HEK293 (cell line): ENCODE measurements around the gene KLHL10.

Source experiments
- CTCF ChIA-PET: fragments of 350-600 bp; formaldehyde crosslinking; extraction: SDS; loops from one replicate; lab custom pipeline; 2021; ENCODE audit warnings: antibody characterized with exemption; lab: Yijun Ruan, JAX
- POLR2A ChIA-PET: fragments of 300-600 bp; formaldehyde crosslinking; extraction: SDS; loops from one replicate; lab custom pipeline; 2020; ENCODE audit warnings: antibody characterized with exemption, inconsistent platforms; lab: Yijun Ruan, JAX
- H3K27ac ChIP-seq: fragments of 200-500 bp; sonication (Bioruptor generic); 2 replicates; pipeline ENCODE4 v1.5.1; 2014; ENCODE audit warnings: low read depth, low read length, control low read depth, inconsistent platforms; ENCODE audit errors: extremely low read depth
- H3K36me3 ChIP-seq, 2 experiments: fragments of 200-500 bp in 1 of 2; sonication (Bioruptor generic) in 1 of 2; 1 replicate in 1 of 2; 2 replicates in 1 of 2; pipeline ENCODE4 v1.5.1; 2014 to 2017; ENCODE audit warnings: inconsistent platforms in 2 of 2, low read length in 2 of 2; ENCODE audit not compliant: control insufficient read depth in 2 of 2, insufficient read depth in 1 of 2
- H3K4me1 ChIP-seq: fragments of 200-500 bp; sonication (Bioruptor generic); 2 replicates; pipeline ENCODE4 v1.5.1; 2014; ENCODE audit warnings: mild to moderate bottlenecking, low read length, inconsistent platforms; ENCODE audit not compliant: control insufficient read depth, insufficient read depth
- H3K4me3 ChIP-seq: 2 replicates; pipeline ENCODE4 v1.5.1; 2011; ENCODE audit warnings: low read depth, mild to moderate bottlenecking, control low read depth, low read length, moderate library complexity
- H3K9me3 ChIP-seq: fragments of 200-500 bp; sonication (Bioruptor generic); 2 replicates; pipeline ENCODE4 v1.5.1; 2014; ENCODE audit warnings: low read depth, low read length, inconsistent platforms; ENCODE audit not compliant: control insufficient read depth, insufficient read depth
- CTCF ChIP-seq: fragments of 450-650 bp; formaldehyde crosslinking; IDR thresholded peaks from 2 replicates; pipeline ENCODE4 v1.5.1; 2016; ENCODE audit warnings: missing biosample characterization, missing genetic modification characterization
- EGR2 ChIP-seq: fragments of 450-650 bp; formaldehyde crosslinking; IDR thresholded peaks from 2 replicates; pipeline ENCODE4 v1.5.1; 2016; ENCODE audit warnings: low read depth, missing biosample characterization, missing genetic modification characterization
- ELK4 ChIP-seq: IDR thresholded peaks from 2 replicates; pipeline ENCODE4 v1.6.1; 2011; ENCODE audit warnings: mild to moderate bottlenecking, low read depth, low read length, borderline replicate concordance
- KLF1 ChIP-seq: fragments of 450-650 bp; formaldehyde crosslinking; IDR thresholded peaks from 2 replicates; pipeline ENCODE4 v1.5.1; 2016; ENCODE audit warnings: missing biosample characterization, missing genetic modification characterization
- ZBTB1 ChIP-seq: fragments of 450-650 bp; formaldehyde crosslinking; IDR thresholded peaks from 2 replicates; pipeline ENCODE4 v1.5.1; 2016; ENCODE audit warnings: missing biosample characterization, missing genetic modification characterization
- ZBTB20 ChIP-seq: fragments of 450-650 bp; formaldehyde crosslinking; IDR thresholded peaks from 2 replicates; pipeline ENCODE4 v1.5.1; 2016; ENCODE audit warnings: missing biosample characterization, missing genetic modification characterization
- ZFP69B ChIP-seq: fragments of 450-650 bp; formaldehyde crosslinking; IDR thresholded peaks from 2 replicates; pipeline ENCODE4 v1.5.1; 2016; ENCODE audit warnings: missing biosample characterization, missing genetic modification characterization
- ZNF146 ChIP-seq: fragments of 450-650 bp; formaldehyde crosslinking; IDR thresholded peaks from 2 replicates; pipeline ENCODE4 v1.5.1; 2016; ENCODE audit warnings: missing biosample characterization, missing genetic modification characterization
- ZNF2 ChIP-seq: fragments of 450-650 bp; formaldehyde crosslinking; IDR thresholded peaks from 2 replicates; pipeline ENCODE4 v1.5.1; 2016; ENCODE audit warnings: missing biosample characterization, missing genetic modification characterization
- ZNF341 ChIP-seq: fragments of 450-650 bp; formaldehyde crosslinking; IDR thresholded peaks from 2 replicates; pipeline ENCODE4; 2016; ENCODE audit warnings: low read depth, missing biosample characterization, missing genetic modification characterization
- ZNF600 ChIP-seq: fragments of 450-650 bp; formaldehyde crosslinking; IDR thresholded peaks from 2 replicates; pipeline ENCODE4 v1.5.1; 2016; ENCODE audit warnings: missing biosample characterization, missing genetic modification characterization
- ZNF623 ChIP-seq: fragments of 450-650 bp; formaldehyde crosslinking; IDR thresholded peaks from 2 replicates; pipeline ENCODE4 v1.5.1; 2016; ENCODE audit warnings: missing biosample characterization, missing genetic modification characterization
- ZNF654 ChIP-seq: fragments of 450-650 bp; formaldehyde crosslinking; IDR thresholded peaks from 2 replicates; pipeline ENCODE4 v1.5.1; 2016; ENCODE audit warnings: low read depth, missing biosample characterization, missing genetic modification characterization
- ZNF692 ChIP-seq: fragments of 450-650 bp; formaldehyde crosslinking; IDR thresholded peaks from 2 replicates; pipeline ENCODE4 v1.5.1; 2016; ENCODE audit warnings: missing biosample characterization, missing genetic modification characterization
- ZNF76 ChIP-seq: fragments of 450-650 bp; formaldehyde crosslinking; IDR thresholded peaks from 2 replicates; pipeline ENCODE4; 2016; ENCODE audit warnings: low read depth, missing biosample characterization, missing genetic modification characterization, borderline replicate concordance
- ZNF777 ChIP-seq: fragments of 450-650 bp; formaldehyde crosslinking; IDR thresholded peaks from 2 replicates; pipeline ENCODE4 v1.5.1; 2017; ENCODE audit warnings: missing biosample characterization, missing genetic modification characterization, borderline replicate concordance
- TF ChIP-seq, protein P1 (sequence below): fragments of 450-650 bp; formaldehyde crosslinking; IDR thresholded peaks from 2 replicates; pipeline ENCODE4 v1.5.1; 2016; ENCODE audit warnings: missing biosample characterization, missing genetic modification characterization
- TF ChIP-seq, protein P2 (sequence below): sonication (generic); formaldehyde crosslinking; IDR thresholded peaks from 2 replicates; pipeline ENCODE4 v1.8.1; 2022; ENCODE audit warnings: mild to moderate bottlenecking, moderate library complexity, missing genetic modification reagents
- TF ChIP-seq, protein P3 (sequence below): fragments of 450-650 bp; formaldehyde crosslinking; IDR thresholded peaks from 2 replicates; pipeline ENCODE4 v1.5.1; 2016; ENCODE audit warnings: missing biosample characterization, missing genetic modification characterization, low read depth
- TF ChIP-seq, protein P4 (sequence below): fragments of 450-650 bp; formaldehyde crosslinking; IDR thresholded peaks from 2 replicates; pipeline ENCODE4 v1.5.1; 2017; ENCODE audit warnings: missing biosample characterization, missing genetic modification characterization

KLHL10 gene

GRCh38 chr17:41882756-41883155 lies 45.1 kb downstream of the KLHL10 start (continued):
- TF ChIP-seq, protein P1, sequence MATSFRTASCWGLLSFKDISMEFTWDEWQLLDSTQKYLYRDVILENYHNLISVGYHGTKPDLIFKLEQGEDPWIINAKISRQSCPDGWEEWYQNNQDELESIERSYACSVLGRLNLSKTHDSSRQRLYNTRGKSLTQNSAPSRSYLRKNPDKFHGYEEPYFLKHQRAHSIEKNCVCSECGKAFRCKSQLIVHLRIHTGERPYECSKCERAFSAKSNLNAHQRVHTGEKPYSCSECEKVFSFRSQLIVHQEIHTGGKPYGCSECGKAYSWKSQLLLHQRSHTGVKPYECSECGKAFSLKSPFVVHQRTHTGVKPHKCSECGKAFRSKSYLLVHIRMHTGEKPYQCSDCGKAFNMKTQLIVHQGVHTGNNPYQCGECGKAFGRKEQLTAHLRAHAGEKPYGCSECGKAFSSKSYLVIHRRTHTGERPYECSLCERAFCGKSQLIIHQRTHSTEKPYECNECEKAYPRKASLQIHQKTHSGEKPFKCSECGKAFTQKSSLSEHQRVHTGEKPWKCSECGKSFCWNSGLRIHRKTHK (tag by site-specific recombination): no peak
- TF ChIP-seq, protein P2, sequence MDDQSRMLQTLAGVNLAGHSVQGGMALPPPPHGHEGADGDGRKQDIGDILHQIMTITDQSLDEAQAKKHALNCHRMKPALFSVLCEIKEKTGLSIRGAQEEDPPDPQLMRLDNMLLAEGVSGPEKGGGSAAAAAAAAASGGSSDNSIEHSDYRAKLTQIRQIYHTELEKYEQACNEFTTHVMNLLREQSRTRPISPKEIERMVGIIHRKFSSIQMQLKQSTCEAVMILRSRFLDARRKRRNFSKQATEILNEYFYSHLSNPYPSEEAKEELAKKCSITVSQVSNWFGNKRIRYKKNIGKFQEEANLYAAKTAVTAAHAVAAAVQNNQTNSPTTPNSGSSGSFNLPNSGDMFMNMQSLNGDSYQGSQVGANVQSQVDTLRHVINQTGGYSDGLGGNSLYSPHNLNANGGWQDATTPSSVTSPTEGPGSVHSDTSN (CRISPR knock-in tag): no peak
- TF ChIP-seq ELK4: no peak
- no peak for TF ChIP-seq EGR2
- TF ChIP-seq, all 188 proteins: peak for 0

GRCh38 chr17:41885733-41886132 lies 48.1 kb downstream of the KLHL10 start:
- H3K9me3 ChIP-seq: no peaks in the 10 kb centered on the region
- peaks cover 84 to 89% of the 10 kb centered on the region in 2 experiments for H3K36me3 ChIP-seq
- CTCF ChIA-PET: interaction anchor here (0.6 to 2.0 kb wide), 7 partner anchors 12 to 1331 kb away, joined by 3 to 6 read pairs (median 4); no protein-coding TSS in a partner anchor
- peak; percentile 30; the same call in 1 of the 2 replicates for TF ChIP-seq ZNF600
- no peak for TF ChIP-seq ZBTB1 (tag by site-specific recombination)
- TF ChIP-seq, protein P3, sequence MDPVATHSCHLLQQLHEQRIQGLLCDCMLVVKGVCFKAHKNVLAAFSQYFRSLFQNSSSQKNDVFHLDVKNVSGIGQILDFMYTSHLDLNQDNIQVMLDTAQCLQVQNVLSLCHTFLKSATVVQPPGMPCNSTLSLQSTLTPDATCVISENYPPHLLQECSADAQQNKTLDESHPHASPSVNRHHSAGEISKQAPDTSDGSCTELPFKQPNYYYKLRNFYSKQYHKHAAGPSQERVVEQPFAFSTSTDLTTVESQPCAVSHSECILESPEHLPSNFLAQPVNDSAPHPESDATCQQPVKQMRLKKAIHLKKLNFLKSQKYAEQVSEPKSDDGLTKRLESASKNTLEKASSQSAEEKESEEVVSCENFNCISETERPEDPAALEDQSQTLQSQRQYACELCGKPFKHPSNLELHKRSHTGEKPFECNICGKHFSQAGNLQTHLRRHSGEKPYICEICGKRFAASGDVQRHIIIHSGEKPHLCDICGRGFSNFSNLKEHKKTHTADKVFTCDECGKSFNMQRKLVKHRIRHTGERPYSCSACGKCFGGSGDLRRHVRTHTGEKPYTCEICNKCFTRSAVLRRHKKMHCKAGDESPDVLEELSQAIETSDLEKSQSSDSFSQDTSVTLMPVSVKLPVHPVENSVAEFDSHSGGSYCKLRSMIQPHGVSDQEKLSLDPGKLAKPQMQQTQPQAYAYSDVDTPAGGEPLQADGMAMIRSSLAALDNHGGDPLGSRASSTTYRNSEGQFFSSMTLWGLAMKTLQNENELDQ (tag by site-specific recombination): no peak
- peak; percentile 76 for TF ChIP-seq ZNF654
- no peak for TF ChIP-seq KLF1
- TF ChIP-seq CTCF (tag by site-specific recombination): peak; percentile 63
- TF ChIP-seq, all 188 proteins: peak for 3
- no peak overlapping the region for H3K27ac ChIP-seq
- no peak overlapping the region for H3K4me3 ChIP-seq
- H3K4me1 ChIP-seq: no peaks in the 10 kb centered on the region
- POLR2A ChIA-PET: no interaction called here

- no peaks in the 10 kb centered on the region for H3K9me3 ChIP-seq
- H3K27ac ChIP-seq: no peak overlapping the region
- POLR2A ChIA-PET: interaction anchor here (1.2 kb wide), 1 partner anchor 23 kb away, joined by 4 read pairs; the partner anchor contains the start of gene KLHL11
- H3K4me3 ChIP-seq: no peak overlapping the region
- CTCF ChIA-PET: interaction anchor here (0.5 to 1.5 kb wide), 3 partner anchors 71 to 151 kb away, joined by 3 to 4 read pairs (median 3); partner anchors contain the start of gene P3H4
- H3K36me3 ChIP-seq: peaks cover 92% of the 10 kb centered on the region in 2 experiments
- H3K4me1 ChIP-seq: no peaks in the 10 kb centered on the region
- TF ChIP-seq ZNF777 (tag by site-specific recombination) (no peak), ZNF2 (tag by site-specific recombination) (no peak), ZNF146 (tag by site-specific recombination) (no peak), ZNF623 (tag by site-specific recombination) (no peak), ZNF341 (tag by site-specific recombination) (no peak), ZNF692 (tag by site-specific recombination) (no peak), ZNF76 (tag by site-specific recombination) (no peak), ZBTB20 (no peak), ZFP69B (tag by site-specific recombination) (no peak)
- TF ChIP-seq, protein P4, sequence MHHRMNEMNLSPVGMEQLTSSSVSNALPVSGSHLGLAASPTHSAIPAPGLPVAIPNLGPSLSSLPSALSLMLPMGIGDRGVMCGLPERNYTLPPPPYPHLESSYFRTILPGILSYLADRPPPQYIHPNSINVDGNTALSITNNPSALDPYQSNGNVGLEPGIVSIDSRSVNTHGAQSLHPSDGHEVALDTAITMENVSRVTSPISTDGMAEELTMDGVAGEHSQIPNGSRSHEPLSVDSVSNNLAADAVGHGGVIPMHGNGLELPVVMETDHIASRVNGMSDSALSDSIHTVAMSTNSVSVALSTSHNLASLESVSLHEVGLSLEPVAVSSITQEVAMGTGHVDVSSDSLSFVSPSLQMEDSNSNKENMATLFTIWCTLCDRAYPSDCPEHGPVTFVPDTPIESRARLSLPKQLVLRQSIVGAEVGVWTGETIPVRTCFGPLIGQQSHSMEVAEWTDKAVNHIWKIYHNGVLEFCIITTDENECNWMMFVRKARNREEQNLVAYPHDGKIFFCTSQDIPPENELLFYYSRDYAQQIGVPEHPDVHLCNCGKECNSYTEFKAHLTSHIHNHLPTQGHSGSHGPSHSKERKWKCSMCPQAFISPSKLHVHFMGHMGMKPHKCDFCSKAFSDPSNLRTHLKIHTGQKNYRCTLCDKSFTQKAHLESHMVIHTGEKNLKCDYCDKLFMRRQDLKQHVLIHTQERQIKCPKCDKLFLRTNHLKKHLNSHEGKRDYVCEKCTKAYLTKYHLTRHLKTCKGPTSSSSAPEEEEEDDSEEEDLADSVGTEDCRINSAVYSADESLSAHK (tag by site-specific recombination): no peak
Observed at GRCh38 chr17:41888332-41888965, 50.8 kb downstream of the KLHL10 start.
